ENCODE data around the gene TOM1L2. TPM values are rescaled to one million over a fixed set of nuclear protein-coding genes. Genes with fewer than 3 reads are reported as not detected.
A peak's percentile ranks its signal among the peaks of the same experiment; 100 is the strongest.

Gene TOM1L2
- total RNA-seq, 6 experiments from 2014 or later: 92.1 to 144 (median 101) TPM

DNA sequence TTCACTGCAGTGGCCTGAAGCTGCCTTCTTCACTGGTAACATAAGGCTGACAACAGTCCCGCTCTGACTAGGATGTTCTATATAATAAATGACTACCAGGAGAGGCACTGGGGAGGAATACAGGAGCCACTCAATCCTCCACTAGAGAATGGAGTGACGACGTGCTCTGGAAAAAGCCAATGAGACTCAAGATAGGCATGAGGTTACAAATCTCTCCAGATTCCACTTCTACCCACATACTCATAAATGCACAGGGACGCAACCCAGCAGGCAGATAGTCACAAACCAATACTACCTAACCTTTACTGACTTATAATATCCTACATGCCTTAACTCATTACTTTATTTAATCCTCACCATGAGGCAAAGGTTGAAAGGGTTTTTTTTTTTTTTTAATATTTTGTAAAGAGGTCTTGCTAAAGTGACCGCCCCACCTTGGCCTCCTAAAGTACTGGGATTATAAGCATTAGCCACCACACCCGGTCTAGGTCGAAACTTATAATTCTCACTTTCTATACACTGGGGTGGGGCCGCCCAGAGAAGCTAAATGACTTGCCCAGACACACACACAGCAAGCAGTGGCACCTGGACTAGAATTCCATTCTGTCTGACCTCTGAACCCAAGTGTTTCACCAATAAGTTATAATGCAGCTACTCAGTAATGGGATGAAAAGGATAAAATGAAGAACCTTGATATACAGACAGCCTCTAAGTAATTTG is 33.7 kb downstream of the TOM1L2 start:
- Mint-ChIP-seq H3K27ac (no peak overlapping the region; the same call in 1 of the 2 replicates), H3K4me1 (ENCODE audit: low read depth) (peaks cover 100% of the 10 kb centered on the region), H3K27me3 (ENCODE audit: insufficient read depth) (no peaks in the 10 kb centered on the region; the same call in 1 of the 2 replicates), H3K9me3 (no peaks in the 10 kb centered on the region), H3K4me3 (no peak overlapping the region), H3K36me3 (ENCODE audit: low read depth) (0 out of 2 replicates have a peak, but pooled peaks cover 6% of the 10 kb centered on the region)
- TF ChIP-seq, protein P1, sequence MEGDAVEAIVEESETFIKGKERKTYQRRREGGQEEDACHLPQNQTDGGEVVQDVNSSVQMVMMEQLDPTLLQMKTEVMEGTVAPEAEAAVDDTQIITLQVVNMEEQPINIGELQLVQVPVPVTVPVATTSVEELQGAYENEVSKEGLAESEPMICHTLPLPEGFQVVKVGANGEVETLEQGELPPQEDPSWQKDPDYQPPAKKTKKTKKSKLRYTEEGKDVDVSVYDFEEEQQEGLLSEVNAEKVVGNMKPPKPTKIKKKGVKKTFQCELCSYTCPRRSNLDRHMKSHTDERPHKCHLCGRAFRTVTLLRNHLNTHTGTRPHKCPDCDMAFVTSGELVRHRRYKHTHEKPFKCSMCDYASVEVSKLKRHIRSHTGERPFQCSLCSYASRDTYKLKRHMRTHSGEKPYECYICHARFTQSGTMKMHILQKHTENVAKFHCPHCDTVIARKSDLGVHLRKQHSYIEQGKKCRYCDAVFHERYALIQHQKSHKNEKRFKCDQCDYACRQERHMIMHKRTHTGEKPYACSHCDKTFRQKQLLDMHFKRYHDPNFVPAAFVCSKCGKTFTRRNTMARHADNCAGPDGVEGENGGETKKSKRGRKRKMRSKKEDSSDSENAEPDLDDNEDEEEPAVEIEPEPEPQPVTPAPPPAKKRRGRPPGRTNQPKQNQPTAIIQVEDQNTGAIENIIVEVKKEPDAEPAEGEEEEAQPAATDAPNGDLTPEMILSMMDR (IDR thresholded peaks at IDR 0.05): no peak
- DNase-seq: no peak

DNA sequence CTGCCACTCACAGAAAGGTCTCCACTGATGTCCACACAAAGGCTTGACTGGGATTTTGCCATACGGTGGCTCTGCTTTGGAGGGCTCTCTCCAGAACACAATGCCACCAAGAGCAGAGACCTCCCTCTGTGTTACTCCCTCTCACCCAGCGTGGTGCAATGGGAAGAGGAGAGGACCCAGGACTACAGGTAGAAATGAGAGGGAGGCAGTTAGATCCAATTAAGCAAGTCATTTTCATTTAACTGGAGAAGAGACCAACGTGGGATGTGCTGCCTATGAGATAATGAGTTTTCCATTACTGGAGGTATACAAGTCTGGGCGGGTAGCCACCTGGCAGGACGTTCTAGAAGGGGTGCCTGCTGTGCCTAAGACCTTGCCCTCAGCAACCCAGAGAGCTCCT is 34.2 kb downstream of the TOM1L2 start:
- TF ChIP-seq, protein P1 (IDR thresholded peaks at IDR 0.05): no peak
- H3K27ac Mint-ChIP-seq: peak overlapping the region; percentile 84
- no peaks in the 10 kb centered on the region for H3K9me3 Mint-ChIP-seq
- peak overlapping the region; percentile 7; the same call in 1 of the 2 replicates for H3K4me3 Mint-ChIP-seq
- no peak for DNase-seq
- H3K4me1 Mint-ChIP-seq (ENCODE audit: low read depth): peaks cover 100% of the 10 kb centered on the region
- H3K36me3 Mint-ChIP-seq (ENCODE audit: low read depth): 0 out of 2 replicates have a peak, but pooled peaks cover 6% of the 10 kb centered on the region
- H3K27me3 Mint-ChIP-seq (ENCODE audit: insufficient read depth): no peaks in the 10 kb centered on the region

DNA sequence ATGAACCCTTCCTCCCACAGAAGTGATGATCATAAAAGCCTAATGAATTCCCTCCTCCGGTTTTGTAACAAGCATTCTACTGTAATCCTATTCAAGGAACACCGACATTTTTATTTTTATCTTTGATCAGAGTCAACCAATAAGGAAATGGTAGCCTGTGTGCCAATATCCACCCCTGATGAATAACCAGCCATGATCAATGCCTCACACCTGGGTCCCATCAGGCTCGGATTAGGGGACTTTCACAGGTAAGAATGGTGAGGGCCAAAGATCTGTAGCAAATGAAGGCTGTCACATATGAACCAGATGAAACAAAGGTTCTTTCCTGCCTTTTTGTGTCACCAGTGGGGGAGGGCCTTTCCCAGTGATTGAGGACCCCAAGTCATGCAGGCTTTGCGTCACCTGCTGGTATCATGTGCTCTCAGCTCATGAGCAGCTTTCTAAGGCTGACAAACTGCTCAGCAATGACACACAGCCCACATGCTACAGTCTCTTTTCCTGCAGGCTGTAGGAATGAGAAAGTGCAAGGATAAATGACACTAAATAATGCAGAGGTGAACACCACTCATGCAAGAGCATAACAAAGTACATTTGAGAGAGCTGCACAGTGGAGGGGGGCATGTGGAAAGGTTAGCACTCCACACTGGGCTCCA is 34.9 kb downstream of the TOM1L2 start:
- no peak for DNase-seq
- TF ChIP-seq, protein P1 (IDR thresholded peaks at IDR 0.05): no peak
- no peaks in the 10 kb centered on the region for H3K27me3 Mint-ChIP-seq (ENCODE audit: insufficient read depth)
- H3K27ac Mint-ChIP-seq: peak overlapping the region; percentile 84
- H3K36me3 Mint-ChIP-seq (ENCODE audit: low read depth): 0 out of 2 replicates have a peak, but pooled peaks cover 6% of the 10 kb centered on the region
- H3K4me3 Mint-ChIP-seq: peak overlapping the region; percentile 66
- H3K9me3 Mint-ChIP-seq: no peaks in the 10 kb centered on the region
- H3K4me1 Mint-ChIP-seq (ENCODE audit: low read depth): peaks cover 100% of the 10 kb centered on the region

DNA sequence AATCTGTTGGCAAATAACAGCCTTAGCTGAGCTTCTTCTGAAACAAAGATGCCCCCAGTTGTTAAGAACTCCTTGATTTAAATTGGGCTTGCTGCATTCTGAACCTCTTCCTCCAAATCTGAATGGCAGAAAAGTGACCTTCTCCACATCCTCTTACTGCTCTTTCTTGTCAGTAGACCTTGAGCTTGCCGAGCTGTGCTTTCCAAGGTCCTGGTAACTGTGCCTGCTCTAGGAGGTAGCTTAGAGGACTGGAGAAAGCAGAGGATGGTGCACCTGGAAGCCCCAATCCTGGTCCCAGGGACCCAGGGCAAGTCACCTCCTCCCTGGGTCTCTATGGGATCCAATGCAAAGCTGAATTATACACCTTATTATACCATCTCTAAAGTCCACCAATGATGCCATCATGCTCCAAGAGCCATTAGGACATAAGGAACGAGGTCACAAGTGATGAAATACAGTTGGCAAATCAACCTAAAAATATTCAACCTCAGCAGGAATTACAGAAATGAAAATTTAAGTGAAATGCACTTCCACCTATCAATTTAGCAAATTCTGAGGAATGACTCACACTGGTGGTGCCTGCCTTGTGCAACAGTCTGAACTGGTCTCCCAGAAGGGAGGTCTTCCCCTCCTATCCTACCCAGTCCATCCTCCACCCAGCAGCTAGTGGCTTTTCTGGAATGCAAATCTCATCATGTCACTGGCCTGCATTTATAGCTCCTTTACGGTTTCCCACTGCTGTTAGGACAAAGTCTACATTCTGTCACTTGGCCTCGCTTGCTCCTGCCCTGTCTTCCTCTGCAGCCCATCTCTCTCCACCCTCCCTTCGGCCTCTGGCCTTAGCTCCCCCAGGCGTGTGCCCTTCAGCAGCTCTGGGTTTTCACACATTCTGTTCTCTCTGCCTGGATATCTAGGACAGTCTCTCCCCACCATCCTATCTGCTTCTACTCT is 36.6 kb downstream of the TOM1L2 start:
- Mint-ChIP-seq H3K36me3 (ENCODE audit: low read depth) (0 out of 2 replicates have a peak, but pooled peaks cover 6% of the 10 kb centered on the region), H3K27me3 (ENCODE audit: insufficient read depth) (no peaks in the 10 kb centered on the region), H3K4me3 (peak overlapping the region; percentile 59), H3K27ac (peak overlapping the region; percentile 92), H3K9me3 (no peaks in the 10 kb centered on the region), H3K4me1 (ENCODE audit: low read depth) (peaks cover 97% of the 10 kb centered on the region)
- peak; percentile 93 for DNase-seq
- TF ChIP-seq, protein P1 (IDR thresholded peaks at IDR 0.05): no peak

DNA sequence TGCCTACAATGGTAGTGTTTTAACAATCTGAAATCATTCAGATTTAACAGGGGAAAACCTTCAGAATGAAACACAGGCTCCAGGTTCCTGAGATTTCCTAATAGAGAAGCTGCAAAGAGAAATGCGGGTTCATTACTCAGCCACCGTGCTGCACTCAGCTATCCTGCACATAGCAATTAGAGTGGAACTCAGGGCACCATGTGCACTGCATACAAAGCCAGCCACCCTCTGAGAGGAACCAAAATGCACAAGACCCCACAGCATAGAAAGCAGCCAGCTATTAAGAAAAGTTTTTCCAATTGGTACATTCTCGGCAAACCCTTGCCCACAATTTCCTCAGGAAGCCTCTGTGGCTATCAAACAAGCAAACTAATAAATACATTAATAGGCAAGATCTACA is 37.4 kb downstream of the TOM1L2 start:
- H3K9me3 Mint-ChIP-seq: no peaks in the 10 kb centered on the region
- no peak for DNase-seq
- H3K27me3 Mint-ChIP-seq (ENCODE audit: insufficient read depth): no peaks in the 10 kb centered on the region
- TF ChIP-seq, protein P1 (IDR thresholded peaks at IDR 0.05): no peak
- H3K4me1 Mint-ChIP-seq (ENCODE audit: low read depth): peaks cover 97% of the 10 kb centered on the region
- 0 out of 2 replicates have a peak, but pooled peaks cover 6% of the 10 kb centered on the region for H3K36me3 Mint-ChIP-seq (ENCODE audit: low read depth)
- peak overlapping the region; percentile 92 for H3K27ac Mint-ChIP-seq
- 0 out of 2 replicates have a peak overlapping the region, but pooled peaks have one; percentile 25 for H3K4me3 Mint-ChIP-seq
